ENCODE data around the gene FOXO3.

- TF ChIP-seq, protein P1, sequence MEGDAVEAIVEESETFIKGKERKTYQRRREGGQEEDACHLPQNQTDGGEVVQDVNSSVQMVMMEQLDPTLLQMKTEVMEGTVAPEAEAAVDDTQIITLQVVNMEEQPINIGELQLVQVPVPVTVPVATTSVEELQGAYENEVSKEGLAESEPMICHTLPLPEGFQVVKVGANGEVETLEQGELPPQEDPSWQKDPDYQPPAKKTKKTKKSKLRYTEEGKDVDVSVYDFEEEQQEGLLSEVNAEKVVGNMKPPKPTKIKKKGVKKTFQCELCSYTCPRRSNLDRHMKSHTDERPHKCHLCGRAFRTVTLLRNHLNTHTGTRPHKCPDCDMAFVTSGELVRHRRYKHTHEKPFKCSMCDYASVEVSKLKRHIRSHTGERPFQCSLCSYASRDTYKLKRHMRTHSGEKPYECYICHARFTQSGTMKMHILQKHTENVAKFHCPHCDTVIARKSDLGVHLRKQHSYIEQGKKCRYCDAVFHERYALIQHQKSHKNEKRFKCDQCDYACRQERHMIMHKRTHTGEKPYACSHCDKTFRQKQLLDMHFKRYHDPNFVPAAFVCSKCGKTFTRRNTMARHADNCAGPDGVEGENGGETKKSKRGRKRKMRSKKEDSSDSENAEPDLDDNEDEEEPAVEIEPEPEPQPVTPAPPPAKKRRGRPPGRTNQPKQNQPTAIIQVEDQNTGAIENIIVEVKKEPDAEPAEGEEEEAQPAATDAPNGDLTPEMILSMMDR (IDR thresholded peaks at IDR 0.05), result no peak
- no peak for TF ChIP-seq POLR2A (IDR thresholded peaks at IDR 0.05)
These were observed 124.1 kb downstream of the FOXO3 start for GRCh38 chr6:108684771-108685329.

All from heart left ventricle (tissue), 13 donors.